M059J (cell line): Measurements from ENCODE around the gene THOC3. TPM values are rescaled to one million over a fixed set of nuclear protein-coding genes. Genes with fewer than 3 reads are reported as not detected.
"Not testable (repeated sequence)": the region's sequence is repeated elsewhere in the genome, so short reads cannot be mapped to it uniquely, and the experiment has no call there.

Experiments used
- DNase-seq: peaks from one replicate; pipeline ENCODE4 v3.0.0-alpha.2; 2012; ENCODE audit warnings: low read depth
- total RNA-seq: library from RNA; depleted of rRNA; stranded (reverse); fragments of >200 nt; shearing (Covaris generic); gene quantifications from 2 replicates; pipeline ENCODE4 v1.2.3, GENCODE V29; 2014; rRNA removed

The THOC3 gene, protein sequence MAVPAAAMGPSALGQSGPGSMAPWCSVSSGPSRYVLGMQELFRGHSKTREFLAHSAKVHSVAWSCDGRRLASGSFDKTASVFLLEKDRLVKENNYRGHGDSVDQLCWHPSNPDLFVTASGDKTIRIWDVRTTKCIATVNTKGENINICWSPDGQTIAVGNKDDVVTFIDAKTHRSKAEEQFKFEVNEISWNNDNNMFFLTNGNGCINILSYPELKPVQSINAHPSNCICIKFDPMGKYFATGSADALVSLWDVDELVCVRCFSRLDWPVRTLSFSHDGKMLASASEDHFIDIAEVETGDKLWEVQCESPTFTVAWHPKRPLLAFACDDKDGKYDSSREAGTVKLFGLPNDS
- total RNA-seq = 84.6 and 106 TPM in 2 replicates

- DNase-seq = peak; percentile 69
Observed at GRCh38 chr5:175967471-175968372, at the start of gene THOC3. THOC3 (minus strand) TSS chr5:175968315; CDS start chr5:175968208, 107 bp downstream.

GRCh38 chr5:176017324-176017723, 49.2 kb upstream of the THOC3 start:
- DNase-seq = not testable (repeated sequence)

DNA sequence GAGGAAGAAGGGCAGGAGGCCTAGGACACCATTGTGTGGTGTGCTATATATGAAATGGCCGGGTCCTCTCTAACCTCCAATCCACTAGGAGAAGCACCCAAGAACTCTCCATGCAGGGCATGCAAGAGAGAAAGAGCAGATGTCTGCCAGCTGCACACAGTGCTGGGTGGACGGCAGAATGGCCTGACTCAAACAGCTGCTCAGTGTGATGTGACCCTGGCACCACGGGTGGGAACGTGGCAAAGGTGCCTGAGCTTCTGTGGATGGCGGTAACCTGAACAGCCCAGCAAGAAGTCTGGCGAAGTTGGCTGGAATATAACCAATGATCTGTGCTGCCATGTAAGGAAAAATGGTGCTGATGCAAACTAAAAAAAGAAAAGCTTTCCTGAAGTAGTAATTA, 46.2 kb upstream of the THOC3 start:
- DNase-seq = not testable (repeated sequence)

DNA sequence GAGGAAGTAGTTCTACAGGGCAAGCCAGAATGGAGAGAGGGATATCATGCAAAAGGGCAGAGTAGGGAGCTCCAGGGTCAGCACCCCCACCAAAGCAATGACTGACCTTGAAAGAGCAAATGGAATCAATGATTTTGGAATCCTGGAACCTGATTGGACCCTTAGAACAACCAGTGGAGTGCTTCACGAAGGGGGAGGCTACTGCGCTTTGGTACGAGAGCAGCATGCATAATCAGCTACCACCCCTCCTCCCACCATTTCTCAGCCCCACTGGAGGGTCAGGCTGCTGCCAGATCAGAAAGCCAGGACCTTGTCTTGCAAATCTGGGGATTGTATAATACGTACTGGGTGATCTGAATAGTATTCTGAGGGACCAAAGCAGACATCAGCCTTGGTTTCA, 43.0 kb upstream of the THOC3 start:
- DNase-seq = not testable (repeated sequence)

DNA sequence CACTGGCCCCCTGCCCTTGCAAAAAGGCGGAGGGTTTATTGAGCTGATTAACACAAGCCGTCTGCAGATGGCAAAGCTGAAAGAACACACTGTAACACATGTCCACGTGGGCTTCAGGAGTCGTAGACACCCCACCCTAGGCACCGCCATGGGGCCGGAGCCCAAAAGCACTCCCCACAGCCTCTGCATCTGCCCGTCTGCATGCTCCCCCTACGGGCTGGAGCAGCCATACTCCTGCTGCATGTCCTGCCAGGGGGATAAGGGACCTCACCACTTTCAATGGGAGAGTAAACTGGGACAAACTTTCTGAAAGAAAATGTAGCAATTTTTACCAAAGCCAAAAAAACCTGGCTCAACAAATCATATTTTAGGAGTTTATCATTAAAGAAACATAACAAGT, 42.1 kb upstream of the THOC3 start:
- not testable (repeated sequence) for DNase-seq

DNA sequence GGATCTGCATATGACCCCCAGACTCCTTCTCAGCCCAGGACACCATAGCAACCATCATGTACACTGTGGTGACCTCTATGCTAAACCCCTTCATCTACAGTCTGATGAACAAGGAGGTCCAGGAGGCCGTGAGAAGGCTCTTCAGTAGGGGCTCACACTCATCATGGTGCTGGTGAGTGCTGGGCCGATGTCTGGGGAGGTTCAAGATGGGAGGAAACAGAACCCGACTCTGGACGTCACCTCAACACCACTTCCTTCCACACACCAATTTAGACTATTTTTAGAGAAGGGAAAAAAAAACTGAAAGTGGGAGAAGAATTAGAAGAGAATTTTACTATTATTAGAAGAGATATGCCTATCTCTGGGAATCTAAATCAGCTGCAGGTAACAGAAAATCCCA, 39.1 kb upstream of the THOC3 start:
- DNase-seq = not testable (repeated sequence)

GRCh38 chr5:176006819-176007218, 38.7 kb upstream of the THOC3 start:
- DNase-seq = not testable (repeated sequence)

- DNase-seq = not testable (repeated sequence)
Observed at GRCh38 chr5:175997979-175998378, 29.9 kb upstream of the THOC3 start.

DNA sequence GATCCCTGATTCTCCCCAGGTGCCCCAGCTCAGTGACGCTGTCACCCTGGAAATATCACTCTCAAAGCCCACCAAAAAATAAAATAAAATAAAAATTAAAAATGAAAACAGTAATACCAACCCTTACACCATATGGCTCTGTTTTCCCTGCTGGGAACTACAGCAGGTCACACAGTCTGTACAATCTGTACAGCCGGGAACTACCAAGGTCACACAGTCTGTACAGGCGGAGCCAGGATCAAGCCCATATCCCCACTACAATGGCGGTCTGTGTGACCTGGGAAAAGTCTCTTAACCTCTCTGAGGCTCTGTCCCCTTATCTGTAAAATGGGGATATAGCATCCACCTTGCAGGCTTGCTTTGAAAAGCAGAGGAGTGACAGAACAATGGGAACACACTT, 29.4 kb upstream of the THOC3 start:
- DNase-seq = not testable (repeated sequence)

DNA sequence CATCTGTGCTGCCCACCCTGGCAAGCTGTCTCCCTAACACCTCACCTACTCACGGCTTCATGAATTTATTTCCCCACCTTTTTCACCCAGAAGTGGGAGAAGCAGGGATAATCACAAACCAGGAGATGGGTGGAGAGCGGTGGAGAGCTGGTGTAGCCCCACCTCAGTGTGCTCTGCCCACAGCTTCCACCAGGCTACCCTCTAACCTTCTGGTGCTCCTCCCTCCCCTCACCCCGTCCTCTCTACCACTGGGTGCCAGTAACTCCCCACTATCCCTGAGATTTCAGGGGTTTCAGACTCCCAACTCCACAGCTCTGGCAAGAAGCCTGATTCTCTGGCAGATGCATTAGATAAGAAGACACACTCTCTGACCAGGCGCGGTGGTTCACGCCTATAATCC, 28.7 kb upstream of the THOC3 start:
- DNase-seq = not testable (repeated sequence)

- not testable (repeated sequence) for DNase-seq
Observed at GRCh38 chr5:175995506-175995905, 27.4 kb upstream of the THOC3 start.

DNA sequence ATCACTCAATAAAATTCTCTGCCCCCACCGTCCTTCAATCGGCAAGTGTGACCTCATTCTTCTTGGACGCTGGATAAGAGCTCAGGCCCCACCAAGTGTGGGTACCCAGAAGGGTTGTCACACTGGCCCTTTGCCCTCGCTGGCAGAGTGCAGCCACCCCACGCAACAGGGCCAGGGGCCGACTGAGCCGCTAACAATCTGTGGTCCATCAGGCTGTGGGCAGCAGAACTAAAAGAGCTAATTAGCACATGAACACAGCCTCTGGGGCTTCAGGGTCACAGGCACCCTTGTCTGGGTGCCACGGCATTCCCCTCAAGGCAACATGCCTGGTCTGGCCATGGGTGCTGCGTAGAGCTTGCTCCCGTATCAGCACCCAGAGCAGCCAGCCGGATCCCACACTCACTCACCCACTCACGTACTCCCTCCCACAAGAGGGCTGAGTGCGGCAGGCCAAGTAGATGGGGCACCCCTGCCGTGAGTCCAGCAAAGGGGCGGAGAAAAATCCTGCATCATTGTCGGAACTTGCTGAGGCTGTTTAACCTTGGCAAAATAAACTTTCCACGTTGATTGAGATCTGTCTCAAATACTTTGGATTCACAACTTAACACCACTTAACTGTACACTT, 11.4 kb upstream of the THOC3 start:
- DNase-seq = not testable (repeated sequence)

DNA sequence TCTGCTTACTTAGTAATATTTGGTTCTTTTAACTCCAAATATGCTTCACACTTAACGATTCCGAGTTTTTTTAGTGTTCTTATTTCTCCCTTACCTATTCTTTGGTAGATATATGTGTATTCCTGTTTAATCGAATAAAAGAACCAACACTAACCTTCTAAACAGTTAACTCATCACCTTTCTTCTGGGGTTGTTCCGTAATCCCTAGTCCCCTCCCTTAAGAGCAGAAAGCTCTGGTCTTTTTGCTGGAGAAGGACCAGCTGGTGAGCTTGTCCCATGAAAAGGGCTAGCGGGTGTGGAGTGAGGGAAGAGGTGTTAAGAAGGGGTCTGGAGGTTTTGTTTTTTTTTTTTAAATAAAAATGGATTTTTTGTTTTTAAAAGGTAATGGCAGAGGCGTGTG, 266 bp upstream of the THOC3 start:
- DNase-seq = not testable (repeated sequence)

DNA sequence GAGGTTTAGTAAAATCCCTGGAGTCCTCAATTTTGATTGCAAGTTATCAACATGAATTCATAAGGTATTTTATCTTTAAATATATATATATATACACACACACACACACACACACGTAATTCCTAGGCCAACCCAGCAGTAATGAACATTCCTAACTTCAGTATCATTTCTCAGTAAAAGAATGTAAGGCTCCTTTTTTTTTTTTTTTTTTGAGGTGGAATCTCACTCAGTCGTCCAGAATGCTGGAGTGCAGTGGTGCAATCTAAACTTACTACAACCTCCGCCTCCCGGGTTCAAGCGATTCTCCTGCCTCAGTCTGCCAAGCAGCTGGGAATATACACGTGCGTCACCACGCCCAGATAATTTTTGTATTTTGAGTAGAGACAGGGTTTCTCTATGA, 5.8 kb downstream of the THOC3 start:
- not testable (repeated sequence) for DNase-seq

DNA sequence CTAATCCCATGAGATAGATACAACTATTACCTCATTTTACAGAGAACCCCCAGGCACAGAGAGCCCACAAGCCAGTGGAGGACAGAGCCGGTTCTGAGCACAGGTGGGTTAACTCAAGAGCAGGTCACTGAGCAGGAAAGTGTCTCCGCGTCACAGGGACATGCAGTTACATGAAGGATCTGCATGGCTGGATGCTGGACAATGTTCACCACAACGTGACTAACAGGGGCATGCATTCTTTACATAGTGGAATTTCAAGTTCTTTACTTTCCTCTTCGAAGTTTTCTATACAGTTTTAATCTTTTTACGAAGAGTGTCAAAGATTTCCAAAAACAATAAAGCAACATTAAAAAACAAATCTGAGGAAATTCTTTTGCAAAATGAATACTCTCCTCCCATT, 7.9 kb downstream of the THOC3 start:
- DNase-seq = not testable (repeated sequence)

GRCh38 chr5:175958515-175958914, 9.6 kb downstream of the THOC3 start:
- not testable (repeated sequence) for DNase-seq

DNA sequence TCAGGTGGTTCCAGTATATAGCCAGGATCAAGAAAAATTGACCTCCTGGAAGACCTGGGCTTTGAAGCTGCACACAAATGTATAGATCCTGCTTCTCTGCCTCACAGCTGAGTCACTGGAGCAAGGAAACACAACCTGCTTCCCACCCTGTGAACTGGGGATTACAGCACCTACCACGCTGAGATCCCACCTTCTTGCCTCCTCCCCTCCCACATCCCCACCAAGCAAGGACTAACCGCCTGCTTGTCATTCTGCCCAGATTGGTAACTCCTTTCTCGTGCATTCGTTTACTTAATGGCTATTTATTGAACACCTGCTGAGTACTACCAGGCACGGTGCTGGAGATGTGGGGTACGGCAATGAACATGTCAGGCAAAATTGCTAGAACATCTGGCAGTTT, 14.0 kb downstream of the THOC3 start:
- DNase-seq = not testable (repeated sequence)

DNA sequence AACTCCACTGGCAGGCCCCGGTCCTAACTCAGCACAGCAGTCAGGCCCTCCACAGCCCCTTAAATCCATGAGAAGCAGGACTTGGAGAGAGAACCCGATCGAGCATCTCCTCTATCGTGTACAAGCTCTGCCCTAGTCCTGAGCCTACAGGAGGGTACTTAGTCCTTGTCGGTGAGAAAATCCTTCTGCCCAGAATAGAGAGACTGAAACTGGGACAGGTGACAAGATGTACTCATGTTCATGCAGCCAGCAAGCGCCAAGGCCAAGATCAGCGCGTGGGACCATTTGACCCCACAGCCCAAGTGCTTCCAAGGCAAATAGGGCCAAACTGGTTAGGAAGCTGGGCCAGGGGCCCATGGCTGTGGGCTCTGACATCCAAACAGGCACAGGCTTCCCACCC, 15.3 kb downstream of the THOC3 start:
- not testable (repeated sequence) for DNase-seq

DNA sequence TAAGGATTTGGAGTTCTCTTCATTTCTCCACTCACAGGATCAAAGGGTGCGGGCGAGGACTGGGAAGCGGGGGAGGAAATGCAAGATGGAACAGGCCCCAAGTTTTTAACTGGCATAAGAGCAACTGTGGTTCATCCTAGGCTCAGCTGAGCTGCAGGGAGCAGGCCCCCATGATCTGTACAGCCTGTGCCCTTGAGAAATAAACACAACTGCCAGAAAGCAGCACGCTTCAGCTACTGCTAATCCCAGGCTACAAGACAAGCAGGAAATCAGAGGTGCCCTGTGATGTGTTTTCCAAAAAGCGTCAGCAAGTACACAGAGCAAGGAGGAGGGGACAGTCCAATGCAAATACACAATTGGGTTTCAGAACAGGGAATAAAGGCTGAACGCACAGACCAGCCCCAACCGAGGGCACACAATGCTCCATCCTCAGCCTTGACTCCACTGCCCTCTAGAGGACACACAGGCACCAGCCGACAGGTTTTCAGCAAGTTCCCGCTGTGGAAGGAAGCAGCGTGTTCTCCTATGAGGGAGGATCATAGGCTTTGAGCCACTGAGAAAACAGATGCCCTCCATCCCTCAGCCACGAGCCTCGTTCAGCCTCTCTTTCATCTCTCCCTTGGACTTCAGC, 16.7 kb downstream of the THOC3 start:
- DNase-seq = not testable (repeated sequence)

- DNase-seq = not testable (repeated sequence)
Observed at GRCh38 chr5:175948329-175949108, 19.6 kb downstream of the THOC3 start.

DNA sequence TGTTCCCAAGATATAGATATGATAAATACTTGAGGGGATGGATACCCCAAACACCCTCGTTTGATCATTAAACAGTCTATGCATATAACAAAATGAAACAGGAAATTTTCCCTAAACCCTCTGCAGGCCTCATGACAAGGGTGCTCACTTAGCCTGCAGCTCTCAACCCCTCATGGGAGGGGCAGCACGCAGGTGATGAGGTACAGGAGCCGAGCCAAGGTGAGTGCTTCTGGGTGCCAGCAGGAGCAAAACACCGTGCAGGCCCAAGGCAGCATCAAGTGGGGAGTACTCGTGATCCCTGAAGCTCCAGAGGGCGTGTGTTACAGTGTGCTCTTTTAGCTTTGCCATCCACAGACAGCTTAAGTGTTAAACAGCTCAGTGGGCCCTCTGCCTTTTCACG, 24.9 kb downstream of the THOC3 start:
- DNase-seq = not testable (repeated sequence)
